A549 (cell line): ENCODE data around the gene BABAM2.

Experiments
- CEBPB ChIP-seq, 2 experiments: fragments of >200 bp in 1 of 2; sonication (Bioruptor Twin) in 1 of 2; formaldehyde crosslinking in 1 of 2; IDR thresholded peaks; 2 replicates each; pipeline ENCODE4 v1.6.1; 2012 to 2016
- CHD2 ChIP-seq: fragments of 150-350 bp; IDR thresholded peaks from 2 replicates; pipeline ENCODE4 v1.6.1; 2014; ENCODE audit warnings: low read length; ENCODE audit not compliant: partially characterized antibody
- CTCF ChIP-seq: fragments of >200 bp; sonication (Bioruptor Twin); formaldehyde crosslinking; IDR thresholded peaks from 3 replicates; pipeline ENCODE4 v1.5.1; 2016
- HDAC2 ChIP-seq: fragments of 200-600 bp; sonication (generic); IDR thresholded peaks from 2 replicates; pipeline ENCODE4 v1.6.1; 2016
- HOXA7 ChIP-seq: fragments of 250-450 bp; sonication (Bioruptor Pico); IDR thresholded peaks from 2 replicates; pipeline ENCODE4 v1.5.0; 2020; ENCODE audit warnings: mild to moderate bottlenecking, moderate library complexity
- MYC ChIP-seq: IDR thresholded peaks from 2 replicates; pipeline ENCODE4 v1.6.1; 2012; ENCODE audit warnings: mild to moderate bottlenecking, inconsistent platforms, low read length, improper control_type of control experiment, borderline replicate concordance
- NFE2L2 ChIP-seq: fragments of 150-350 bp; conservative IDR thresholded peaks from 2 replicates; pipeline ENCODE4 v1.6.1; 2014; ENCODE audit warnings: low read length
- POLR2A ChIP-seq: IDR thresholded peaks from 2 replicates; pipeline ENCODE4 v1.6.1; 2012; ENCODE audit warnings: mild to moderate bottlenecking, low read length
- RFX5 ChIP-seq: fragments of 450-650 bp; IDR thresholded peaks from 2 replicates; pipeline ENCODE4 v1.7.1; 2014; ENCODE audit warnings: antibody characterized with exemption, mild to moderate bottlenecking, moderate library complexity
- ZC3H11A ChIP-seq: fragments of 450-650 bp; IDR thresholded peaks from 2 replicates; pipeline ENCODE4 v1.6.1; 2014; ENCODE audit warnings: antibody characterized with exemption, mild to moderate bottlenecking
- TF ChIP-seq, protein P1 (sequence below): fragments of >200 bp; sonication (Bioruptor Twin); formaldehyde crosslinking; IDR thresholded peaks from 2 replicates; pipeline ENCODE4 v1.6.1; 2016

DNA sequence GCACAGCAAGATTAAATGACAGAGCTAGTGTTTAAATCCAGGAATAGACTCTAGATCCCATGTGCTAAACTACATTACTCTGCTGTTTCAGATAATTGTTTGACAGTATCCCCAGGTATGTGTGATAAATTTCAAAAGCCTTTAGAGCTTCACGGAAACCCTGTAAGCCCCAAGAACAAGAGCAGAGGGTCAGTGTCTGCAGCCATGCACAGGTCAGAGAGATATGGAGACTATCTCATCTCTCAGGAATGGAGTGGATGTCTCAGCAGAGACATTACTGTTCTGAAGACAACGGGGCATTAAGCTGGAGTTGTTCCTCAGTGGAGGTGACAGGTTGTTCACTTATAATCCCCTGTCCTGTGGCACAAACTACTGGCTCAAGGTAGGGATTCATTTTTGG is 363.0 kb downstream of the BABAM2 start:
- TF ChIP-seq CTCF (no peak), NFE2L2 (no peak), HDAC2 (no peak), RFX5 (no peak), CHD2 (no peak), ZC3H11A (no peak), CEBPB (IDR thresholded peaks at IDR 0.05) (no peak), MYC (no peak), POLR2A (no peak), HOXA7 (CRISPR knock-in tag) (no peak)
- TF ChIP-seq, protein P1, sequence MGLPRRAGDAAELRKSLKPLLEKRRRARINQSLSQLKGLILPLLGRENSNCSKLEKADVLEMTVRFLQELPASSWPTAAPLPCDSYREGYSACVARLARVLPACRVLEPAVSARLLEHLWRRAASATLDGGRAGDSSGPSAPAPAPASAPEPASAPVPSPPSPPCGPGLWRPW: no peak
